Common myeloid progenitor, CD34-positive (primary cell): ENCODE results near the gene ST7L.

Experiments
- CTCF ChIA-PET: fragments of 350-600 bp; sonication (Branson Sonifier 250); formaldehyde crosslinking; loops from one replicate; lab custom pipeline; 2021; ENCODE audit warnings: antibody characterized with exemption; lab: Charles Lee
- POLR2A ChIA-PET: fragments of 350-600 bp; sonication (Branson Sonifier 250); formaldehyde crosslinking; loops from one replicate; lab custom pipeline; 2021; ENCODE audit warnings: antibody characterized with exemption; lab: Charles Lee
- DNase-seq, 3 donors: peaks; one replicate each; pipeline versions ENCODE4 v3.0.0 to v3.0.0-alpha.2; 2013
- H3K27ac ChIP-seq, 2 experiments: 1 replicate in 1 of 2; 2 replicates in 1 of 2; pipeline ENCODE4 v1.7.0; 2013; ENCODE audit warnings: inconsistent platforms in 2 of 2, low read length in 2 of 2, mild to moderate bottlenecking in 2 of 2, low read depth in 1 of 2, moderate library complexity in 1 of 2; ENCODE audit not compliant: severe bottlenecking in 2 of 2, insufficient read depth in 1 of 2, poor library complexity in 1 of 2
- H3K27me3 ChIP-seq, 5 experiments: replicated peaks in 2 of 5; 1 replicate in 3 of 5; 2 replicates in 2 of 5; pipeline versions ENCODE4 v1.6.1 to v1.7.0; 2013; ENCODE audit warnings: low read length in 4 of 5, mild to moderate bottlenecking in 2 of 5, moderate library complexity in 2 of 5, inconsistent platforms in 1 of 5; ENCODE audit not compliant: insufficient read depth in 5 of 5, control insufficient read depth in 4 of 5
- H3K36me3 ChIP-seq, 4 experiments: 1 replicate in 2 of 4; 2 replicates in 2 of 4; pipeline versions ENCODE4 v1.6.1 to v1.7.0; 2013; ENCODE audit warnings: low read length in 3 of 4, control low read depth in 1 of 4, mild to moderate bottlenecking in 1 of 4; ENCODE audit not compliant: control insufficient read depth in 4 of 4, insufficient read depth in 4 of 4
- H3K4me1 ChIP-seq, 4 experiments: 1 replicate in 3 of 4; 2 replicates in 1 of 4; pipeline versions ENCODE4 v1.6.1 to v1.7.1; 2013; ENCODE audit warnings: low read length in 3 of 4, mild to moderate bottlenecking in 3 of 4, control low read depth in 1 of 4, inconsistent platforms in 1 of 4, moderate library complexity in 1 of 4; ENCODE audit not compliant: control insufficient read depth in 4 of 4, insufficient read depth in 4 of 4; ENCODE audit errors: control extremely low read depth in 1 of 4
- H3K4me3 ChIP-seq, 7 experiments: 1 replicate in 4 of 7; 2 replicates in 3 of 7; pipeline versions ENCODE4 v1.5.1 to v1.7.0; 2013; ENCODE audit warnings: mild to moderate bottlenecking in 7 of 7, low read length in 6 of 7, moderate library complexity in 6 of 7, inconsistent platforms in 2 of 7, low read depth in 2 of 7, control low read depth in 1 of 7; ENCODE audit not compliant: insufficient read depth in 4 of 7, control insufficient read depth in 1 of 7; ENCODE audit errors: extremely low read depth in 1 of 7
- H3K9me3 ChIP-seq, 5 experiments: 1 replicate in 4 of 5; 2 replicates in 1 of 5; pipeline versions ENCODE4 v1.6.1 to v1.7.1; 2013; ENCODE audit warnings: low read length in 4 of 5, mild to moderate bottlenecking in 2 of 5, inconsistent platforms in 1 of 5, low read depth in 1 of 5, moderate library complexity in 1 of 5; ENCODE audit not compliant: control insufficient read depth in 4 of 5, insufficient read depth in 2 of 5; ENCODE audit errors: control extremely low read depth in 1 of 5
- WGBS: methylation state at CpG from one replicate; pipeline ENCODE4 v1.1.5; 2013; ENCODE audit not compliant: insufficient coverage; 5-methylcytosine and 5-hydroxymethylcytosine counted together

The ST7L gene

GRCh38 chr1:112541299-112541698, 77.6 kb downstream of the ST7L start:
- POLR2A ChIA-PET, result interaction anchor here (0.7 kb wide), 1 partner anchor 40 kb away, joined by 4 read pairs; no protein-coding TSS in a partner anchor
- H3K27me3 ChIP-seq, result no peaks in the 10 kb centered on the region
- H3K36me3 ChIP-seq, result peaks cover 0 to 19% (median 2%) of the 10 kb centered on the region in 4 experiments
- WGBS, result no CpG with 5 or more reads among the region's 1 CpG
- CTCF ChIA-PET, result interaction anchor here (1.4 kb wide), 1 partner anchor 12 kb away, joined by 3 read pairs; no protein-coding TSS in a partner anchor
- no peak overlapping the region for H3K27ac ChIP-seq
- H3K9me3 ChIP-seq, result no peaks in the 10 kb centered on the region
- no peaks in the 10 kb centered on the region for H3K4me1 ChIP-seq
- no peak for DNase-seq
- H3K4me3 ChIP-seq, result no peak overlapping the region

- H3K27ac ChIP-seq, result no peak overlapping the region
- H3K9me3 ChIP-seq, result no peaks in the 10 kb centered on the region
- H3K36me3 ChIP-seq, result peaks cover 0 to 16% (median 2%) of the 10 kb centered on the region in 4 experiments
- ChIA-PET POLR2A (interaction anchor here (0.7 kb wide), 1 partner anchor 39 kb away, joined by 4 read pairs; no protein-coding TSS in a partner anchor), CTCF (interaction anchor here (1.2 kb wide), 1 partner anchor 174 kb away, joined by 3 read pairs; the partner anchor contains the start of gene PPM1J)
- no peak for DNase-seq
- H3K4me3 ChIP-seq, result no peak overlapping the region
- no CpG with 5 or more reads among the region's 1 CpG for WGBS
- no peaks in the 10 kb centered on the region for H3K4me1 ChIP-seq
- no peaks in the 10 kb centered on the region for H3K27me3 ChIP-seq
Measured at GRCh38 chr1:112540226-112540794, 78.6 kb downstream of the ST7L start.

GRCh38 chr1:112538883-112539282, 80.1 kb downstream of the ST7L start:
- Histone ChIP-seq H3K9me3 (no peaks in the 10 kb centered on the region), H3K27ac (no peak overlapping the region), H3K4me3 (no peak overlapping the region), H3K27me3 (no peaks in the 10 kb centered on the region), H3K36me3 (peaks cover 0 to 20% (median 2%) of the 10 kb centered on the region in 4 experiments), H3K4me1 (no peaks in the 10 kb centered on the region)
- ChIA-PET POLR2A (no interaction called here), CTCF (interaction anchor here (1.0 to 1.2 kb wide), 3 partner anchors 9 to 14 kb away, joined by 3 read pairs; no protein-coding TSS in a partner anchor)
- 100% methylated on average over 1 of the region's 3 CpGs for WGBS
- no peak for DNase-seq

- H3K27me3 ChIP-seq, result no peaks in the 10 kb centered on the region
- ChIA-PET CTCF (no interaction called here), POLR2A (no interaction called here)
- peaks cover 0 to 20% (median 2%) of the 10 kb centered on the region in 4 experiments for H3K36me3 ChIP-seq
- no peak for DNase-seq
- no peak overlapping the region for H3K27ac ChIP-seq
- no peaks in the 10 kb centered on the region for H3K4me1 ChIP-seq
- no peaks in the 10 kb centered on the region for H3K9me3 ChIP-seq
- no peak overlapping the region for H3K4me3 ChIP-seq
Measured at GRCh38 chr1:112537456-112537855, 81.5 kb downstream of the ST7L start.

GRCh38 chr1:112536561-112536960, 82.4 kb downstream of the ST7L start:
- no peak overlapping the region for H3K27ac ChIP-seq
- ChIA-PET POLR2A (no interaction called here), CTCF (no interaction called here)
- no peak overlapping the region for H3K4me3 ChIP-seq
- no peaks in the 10 kb centered on the region for H3K4me1 ChIP-seq
- WGBS, result 100% methylated on average over 1 of the region's 2 CpGs
- H3K36me3 ChIP-seq, result peaks cover 0 to 14% (median 4%) of the 10 kb centered on the region in 4 experiments
- DNase-seq, result no peak
- H3K27me3 ChIP-seq, result no peaks in the 10 kb centered on the region
- H3K9me3 ChIP-seq, result no peaks in the 10 kb centered on the region

- 100% methylated on average over 5 of the region's 6 CpGs for WGBS
- no peaks in the 10 kb centered on the region for H3K4me1 ChIP-seq
- CTCF ChIA-PET, result no interaction called here
- H3K36me3 ChIP-seq, result peaks cover 0 to 8% (median 3%) of the 10 kb centered on the region in 4 experiments
- no peak overlapping the region for H3K27ac ChIP-seq
- H3K9me3 ChIP-seq, result no peaks in the 10 kb centered on the region
- DNase-seq, result no peak
- no peak overlapping the region for H3K4me3 ChIP-seq
- H3K27me3 ChIP-seq, result no peaks in the 10 kb centered on the region
- POLR2A ChIA-PET, result no interaction called here
Measured at GRCh38 chr1:112533029-112533428, 85.9 kb downstream of the ST7L start.

GRCh38 chr1:112532064-112532463, 86.9 kb downstream of the ST7L start:
- H3K36me3 ChIP-seq, result peaks cover 0 to 8% (median 6%) of the 10 kb centered on the region in 4 experiments
- H3K9me3 ChIP-seq, result no peaks in the 10 kb centered on the region
- no peak overlapping the region for H3K4me3 ChIP-seq
- no peaks in the 10 kb centered on the region for H3K27me3 ChIP-seq
- no peaks in the 10 kb centered on the region for H3K4me1 ChIP-seq
- CTCF ChIA-PET, result interaction anchor here (1.0 kb wide), 1 partner anchor 30 kb away, joined by 5 read pairs; no protein-coding TSS in a partner anchor
- H3K27ac ChIP-seq, result no peak overlapping the region
- 100% methylated on average over 3 of the region's 4 CpGs for WGBS
- POLR2A ChIA-PET, result no interaction called here
- no peak for DNase-seq
